ENCODE data around the gene LOX. TPM values are rescaled to one million over a fixed set of nuclear protein-coding genes. Genes with fewer than 3 reads are reported as not detected.

LOX gene
- total and polyA plus RNA-seq, 9 of the 15 experiments (the other 6 are each of a cell fraction or from before 2014, with no cell fraction given) = 0.06 to 0.09 TPM; not detected in 7

DNA sequence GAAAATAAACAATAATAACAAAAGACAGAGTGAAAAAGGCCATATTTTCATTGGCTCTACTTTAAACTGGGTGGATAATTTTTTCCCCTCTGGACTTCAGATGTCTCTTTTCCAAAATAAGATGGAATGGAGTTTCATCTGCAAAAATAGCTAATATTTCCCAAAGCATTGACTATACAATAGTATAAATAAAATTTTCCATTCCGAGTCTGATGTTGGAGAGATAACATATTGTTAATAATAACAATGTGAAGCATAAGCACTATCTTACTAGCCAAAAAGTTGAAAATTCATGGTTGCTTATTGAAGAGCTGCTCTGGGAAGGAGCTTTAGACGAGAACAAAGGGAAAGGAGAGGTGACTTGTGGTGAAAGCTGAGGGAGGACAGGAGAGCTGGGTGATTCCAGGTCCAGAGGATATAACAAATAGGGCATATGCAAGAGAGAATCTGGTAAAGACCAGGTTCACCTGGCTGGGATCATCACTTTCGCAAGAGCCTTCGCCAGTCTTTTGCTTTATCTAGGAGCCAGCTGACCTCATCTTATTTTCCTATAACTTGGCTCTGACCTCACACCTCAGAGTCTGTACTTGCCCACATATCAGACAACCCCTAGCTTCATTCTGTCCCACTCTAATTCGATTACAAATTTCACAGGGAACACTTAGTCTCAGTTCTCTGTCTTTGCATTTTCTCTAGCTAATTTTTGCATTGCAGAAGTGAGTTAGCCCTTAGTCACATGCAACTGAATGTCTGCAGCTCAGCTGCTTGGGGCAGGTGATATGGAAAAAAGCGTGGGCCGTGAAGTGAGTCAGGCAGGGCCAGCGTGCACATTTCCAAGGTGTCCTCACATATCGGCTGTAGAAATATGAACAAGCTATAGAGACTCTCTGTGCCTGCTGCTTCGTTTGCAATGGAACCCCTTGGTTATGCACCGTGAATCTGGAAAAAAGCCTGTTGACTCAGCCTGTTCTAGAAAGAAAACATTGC, 43.7 kb upstream of the LOX start (continued):
- TF ChIP-seq, protein P1, sequence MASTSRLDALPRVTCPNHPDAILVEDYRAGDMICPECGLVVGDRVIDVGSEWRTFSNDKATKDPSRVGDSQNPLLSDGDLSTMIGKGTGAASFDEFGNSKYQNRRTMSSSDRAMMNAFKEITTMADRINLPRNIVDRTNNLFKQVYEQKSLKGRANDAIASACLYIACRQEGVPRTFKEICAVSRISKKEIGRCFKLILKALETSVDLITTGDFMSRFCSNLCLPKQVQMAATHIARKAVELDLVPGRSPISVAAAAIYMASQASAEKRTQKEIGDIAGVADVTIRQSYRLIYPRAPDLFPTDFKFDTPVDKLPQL (IDR thresholded peaks at IDR 0.05; ENCODE audit: extremely low read depth, insufficient read length) = no peak
- TF ChIP-seq TEAD2 (tag; IDR thresholded peaks at IDR 0.05) (no peak), ZKSCAN8 (CRISPR knock-in tag; IDR thresholded peaks at IDR 0.05) (no peak), TBP (optimal IDR thresholded peaks at IDR 0.05; ENCODE audit: low read depth, low read length) (no peak), RBM34 (IDR thresholded peaks at IDR 0.05; ENCODE audit: borderline replicate concordance, insufficient read depth, low read length) (no peak), RBFOX2 (IDR thresholded peaks at IDR 0.05; ENCODE audit: low read depth, low read length) (no peak), KLF1 (tag; IDR thresholded peaks at IDR 0.05) (no peak), SMAD2 (IDR thresholded peaks at IDR 0.05; ENCODE audit: low read depth, low read length) (no peak), ILK (tag; IDR thresholded peaks at IDR 0.05; ENCODE audit: borderline replicate concordance, low read depth) (no peak), ZBTB7A (IDR thresholded peaks at IDR 0.05; ENCODE audit: borderline replicate concordance, control insufficient read depth, low read depth, low read length) (no peak), PHB (CRISPR knock-in tag; IDR thresholded peaks at IDR 0.05) (no peak), ZBTB8A (IDR thresholded peaks at IDR 0.05; ENCODE audit: partially characterized antibody) (no peak), STAT5B (CRISPR knock-in tag; IDR thresholded peaks at IDR 0.05) (no peak), NEUROD1 (IDR thresholded peaks at IDR 0.05; ENCODE audit: borderline replicate concordance, low read depth, low read length, partially characterized antibody) (no peak), GTF2A2 (tag; IDR thresholded peaks at IDR 0.05) (no peak), TEAD4 (IDR thresholded peaks at IDR 0.05; ENCODE audit: low read length) (peak; percentile 75), TEAD4 (CRISPR knock-in tag; IDR thresholded peaks at IDR 0.05; ENCODE audit: borderline replicate concordance) (no peak), CSDE1 (IDR thresholded peaks at IDR 0.05) (no peak), HDAC3 (IDR thresholded peaks at IDR 0.05; ENCODE audit: borderline replicate concordance, partially characterized antibody) (no peak), SOX6 (IDR thresholded peaks at IDR 0.05) (no peak), SUPT5H (IDR thresholded peaks at IDR 0.05) (no peak)
- TF ChIP-seq, protein P2, sequence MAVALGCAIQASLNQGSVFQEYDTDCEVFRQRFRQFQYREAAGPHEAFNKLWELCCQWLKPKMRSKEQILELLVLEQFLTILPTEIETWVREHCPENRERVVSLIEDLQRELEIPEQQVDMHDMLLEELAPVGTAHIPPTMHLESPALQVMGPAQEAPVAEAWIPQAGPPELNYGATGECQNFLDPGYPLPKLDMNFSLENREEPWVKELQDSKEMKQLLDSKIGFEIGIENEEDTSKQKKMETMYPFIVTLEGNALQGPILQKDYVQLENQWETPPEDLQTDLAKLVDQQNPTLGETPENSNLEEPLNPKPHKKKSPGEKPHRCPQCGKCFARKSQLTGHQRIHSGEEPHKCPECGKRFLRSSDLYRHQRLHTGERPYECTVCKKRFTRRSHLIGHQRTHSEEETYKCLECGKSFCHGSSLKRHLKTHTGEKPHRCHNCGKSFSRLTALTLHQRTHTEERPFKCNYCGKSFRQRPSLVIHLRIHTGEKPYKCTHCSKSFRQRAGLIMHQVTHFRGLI (CRISPR knock-in tag; IDR thresholded peaks at IDR 0.05) = no peak
- TF ChIP-seq, protein P3, sequence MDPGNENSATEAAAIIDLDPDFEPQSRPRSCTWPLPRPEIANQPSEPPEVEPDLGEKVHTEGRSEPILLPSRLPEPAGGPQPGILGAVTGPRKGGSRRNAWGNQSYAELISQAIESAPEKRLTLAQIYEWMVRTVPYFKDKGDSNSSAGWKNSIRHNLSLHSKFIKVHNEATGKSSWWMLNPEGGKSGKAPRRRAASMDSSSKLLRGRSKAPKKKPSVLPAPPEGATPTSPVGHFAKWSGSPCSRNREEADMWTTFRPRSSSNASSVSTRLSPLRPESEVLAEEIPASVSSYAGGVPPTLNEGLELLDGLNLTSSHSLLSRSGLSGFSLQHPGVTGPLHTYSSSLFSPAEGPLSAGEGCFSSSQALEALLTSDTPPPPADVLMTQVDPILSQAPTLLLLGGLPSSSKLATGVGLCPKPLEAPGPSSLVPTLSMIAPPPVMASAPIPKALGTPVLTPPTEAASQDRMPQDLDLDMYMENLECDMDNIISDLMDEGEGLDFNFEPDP (CRISPR knock-in tag; IDR thresholded peaks at IDR 0.05) = no peak
- TF ChIP-seq, protein P4, sequence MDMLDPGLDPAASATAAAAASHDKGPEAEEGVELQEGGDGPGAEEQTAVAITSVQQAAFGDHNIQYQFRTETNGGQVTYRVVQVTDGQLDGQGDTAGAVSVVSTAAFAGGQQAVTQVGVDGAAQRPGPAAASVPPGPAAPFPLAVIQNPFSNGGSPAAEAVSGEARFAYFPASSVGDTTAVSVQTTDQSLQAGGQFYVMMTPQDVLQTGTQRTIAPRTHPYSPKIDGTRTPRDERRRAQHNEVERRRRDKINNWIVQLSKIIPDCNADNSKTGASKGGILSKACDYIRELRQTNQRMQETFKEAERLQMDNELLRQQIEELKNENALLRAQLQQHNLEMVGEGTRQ (CRISPR knock-in tag; IDR thresholded peaks at IDR 0.05) = no peak

All from K562 (cell line).